HG03565 (cell line): ENCODE measurements around the gene CAMK2N2.

ENCODE experiments used
- ATAC-seq: cut with Tn5 transposase; IDR thresholded peaks from one replicate; pipeline ENCODE4 v1.9.1; 2021; ENCODE audit warnings: mild to moderate bottlenecking, moderate library complexity; ENCODE audit not compliant: unreplicated experiment

The CAMK2N2 gene

GRCh38 chr3:184228376-184229137, 32.8 kb downstream of the CAMK2N2 start:
- ATAC-seq, result no peak

GRCh38 chr3:184227481-184227935, 33.8 kb downstream of the CAMK2N2 start:
- no peak for ATAC-seq

- no peak for ATAC-seq
These were observed 37.4 kb downstream of the CAMK2N2 start for GRCh38 chr3:184223946-184224345.

GRCh38 chr3:184222521-184222920, 38.8 kb downstream of the CAMK2N2 start:
- ATAC-seq, result no peak

GRCh38 chr3:184218814-184219213, 42.5 kb downstream of the CAMK2N2 start:
- no peak for ATAC-seq

- no peak for ATAC-seq
These were observed 49.6 kb downstream of the CAMK2N2 start for GRCh38 chr3:184211718-184212117.

GRCh38 chr3:184211297-184211696, 50.1 kb downstream of the CAMK2N2 start:
- no peak for ATAC-seq
